ENCODE data around the gene APOBEC3B.
"Not testable (repeated sequence)": the region's sequence is repeated elsewhere in the genome, so short reads cannot be mapped to it uniquely, and the experiment has no call there.

Gene APOBEC3B

GRCh38 chr22:38967451-38968450 is 14.4 kb upstream of the APOBEC3B start:
- no peak for DNase-seq (ENCODE audit: low read depth in 2 of 2)

- no peak for DNase-seq (ENCODE audit: low read depth in 2 of 2)
These were observed 13.3 kb upstream of the APOBEC3B start for GRCh38 chr22:38968801-38969200.

- no peak for DNase-seq (ENCODE audit: low read depth in 2 of 2)
These were observed 11.6 kb upstream of the APOBEC3B start for GRCh38 chr22:38970551-38970950.

GRCh38 chr22:38971202-38971601 is 10.9 kb upstream of the APOBEC3B start:
- DNase-seq (ENCODE audit: low read depth in 2 of 2) = no peak

- no peak for DNase-seq (ENCODE audit: low read depth in 2 of 2)
These were observed 10.4 kb upstream of the APOBEC3B start for GRCh38 chr22:38971791-38972190.

GRCh38 chr22:38972558-38972957 is 9.6 kb upstream of the APOBEC3B start:
- DNase-seq (ENCODE audit: low read depth in 2 of 2) = no peak

GRCh38 chr22:38973289-38974169 is 8.6 kb upstream of the APOBEC3B start:
- peak in 1 of 2 donors; percentile 45 for DNase-seq (ENCODE audit: low read depth in 2 of 2)

- DNase-seq (ENCODE audit: low read depth in 2 of 2) = no peak
These were observed 7.8 kb upstream of the APOBEC3B start for GRCh38 chr22:38974170-38974825.

GRCh38 chr22:38974826-38975175 is 7.3 kb upstream of the APOBEC3B start:
- no peak for DNase-seq (ENCODE audit: low read depth in 2 of 2)

- DNase-seq (ENCODE audit: low read depth in 2 of 2) = not testable (repeated sequence)
These were observed 4.9 kb upstream of the APOBEC3B start for GRCh38 chr22:38977289-38977688.

GRCh38 chr22:38980587-38980986 is 1.6 kb upstream of the APOBEC3B start:
- DNase-seq (ENCODE audit: low read depth in 2 of 2) = not testable (repeated sequence)

GRCh38 chr22:38981005-38981991 is 849 bp upstream of the APOBEC3B start:
- DNase-seq (ENCODE audit: low read depth in 2 of 2) = no peak

- DNase-seq (ENCODE audit: low read depth in 2 of 2) = no peak
These were observed 2.1 kb downstream of the APOBEC3B start for GRCh38 chr22:38984224-38984623.

GRCh38 chr22:38984784-38985757 is 2.9 kb downstream of the APOBEC3B start:
- DNase-seq (ENCODE audit: low read depth in 2 of 2) = peak; percentile 51 to 57

GRCh38 chr22:38986629-38987028 is 4.5 kb downstream of the APOBEC3B start:
- DNase-seq (ENCODE audit: low read depth in 2 of 2) = no peak

GRCh38 chr22:38987171-38987895 is 5.2 kb downstream of the APOBEC3B start:
- DNase-seq (ENCODE audit: low read depth in 2 of 2) = no peak

GRCh38 chr22:38989466-38989865 is 7.3 kb downstream of the APOBEC3B start:
- no peak for DNase-seq (ENCODE audit: low read depth in 2 of 2)

- not testable (repeated sequence) for DNase-seq (ENCODE audit: low read depth in 2 of 2)
These were observed 10.8 kb downstream of the APOBEC3B start for GRCh38 chr22:38992871-38993371.

GRCh38 chr22:38996105-38996504 is 14.0 kb downstream of the APOBEC3B start:
- no peak for DNase-seq (ENCODE audit: low read depth in 2 of 2)

Data from stimulated activated CD4-positive, alpha-beta T cell treated with anti-CD3 and anti-CD28 coated beads, Interleukin-1b, Interleukin-23, amount 100 ng/mL, for 1 hour (primary cell).